Cardiac muscle cell (in vitro differentiated cells and primary cell): ENCODE results near the gene DEFB128. TPM values are rescaled to one million over a fixed set of nuclear protein-coding genes. Genes with fewer than 3 reads are reported as not detected.
A peak's percentile ranks its signal among the peaks of the same experiment; 100 is the strongest.
"Not testable (repeated sequence)": the region's sequence is repeated elsewhere in the genome, so short reads cannot be mapped to it uniquely, and the experiment has no call there.

Experiments used
- DNase-seq, 2 donors: peaks; one replicate each; pipeline versions ENCODE4 v3.0.0 to v3.0.0-alpha.2; 2010 to 2017; ENCODE audit warnings: low read depth in 1 of 2, low spot score in 1 of 2
- H3K27ac ChIP-seq: fragments of 200-600 bp; sonication (generic); 2 replicates; pipeline ENCODE4 v1.5.1; 2016
- H3K27me3 ChIP-seq: fragments of 200-600 bp; sonication (generic); 2 replicates; pipeline ENCODE4 v1.6.0; 2016; ENCODE audit warnings: control low read depth
- H3K36me3 ChIP-seq: fragments of 200-600 bp; sonication (generic); 2 replicates; pipeline ENCODE4 v1.5.1; 2016; ENCODE audit warnings: control low read depth
- H3K4me1 ChIP-seq: fragments of 200-600 bp; sonication (generic); 2 replicates; pipeline ENCODE4 v1.8.1; 2017; ENCODE audit warnings: low read depth, mild to moderate bottlenecking, mixed run types
- H3K4me3 ChIP-seq: fragments of 200-600 bp; sonication (generic); 2 replicates; pipeline ENCODE4 v1.5.1; 2016; ENCODE audit warnings: mild to moderate bottlenecking
- H3K9me3 ChIP-seq: fragments of 200-600 bp; sonication (generic); 2 replicates; pipeline ENCODE4 v1.5.1; 2017; ENCODE audit warnings: low read depth, mild to moderate bottlenecking, control low read depth
- CTCF ChIP-seq: IDR thresholded peaks from 2 replicates; pipeline ENCODE4 v1.5.1; 2012; ENCODE audit warnings: low read depth, mild to moderate bottlenecking, low read length
- polyA plus RNA-seq: library from polyadenylated mRNA; unstranded; fragments of >200 nt; fragmentation: Nextera tagmentation; extraction: Ambion mirVana; gene quantifications from 2 replicates; pipeline ENCODE4 v1.2.1, GENCODE V29; 2016
- total RNA-seq: library from RNA; depleted of rRNA; stranded (reverse); fragments of >200 nt; gene quantifications from 2 replicates; pipeline ENCODE4 v1.2.3, GENCODE V29; 2016

The DEFB128 gene
- total and polyA plus RNA-seq, 2 experiments from 2014 or later: not detected

- no peaks in the 10 kb centered on the region for H3K4me1 ChIP-seq
- H3K4me3 ChIP-seq: no peak overlapping the region
- H3K27me3 ChIP-seq: no peaks in the 10 kb centered on the region
- no peaks in the 10 kb centered on the region for H3K9me3 ChIP-seq
- DNase-seq: no peak
- no peaks in the 10 kb centered on the region for H3K36me3 ChIP-seq
- TF ChIP-seq CTCF: no peak
- H3K27ac ChIP-seq: no peak overlapping the region
These were observed 24.9 kb upstream of the DEFB128 start for GRCh38 chr20:214383-214782.

GRCh38 chr20:210809-211502 is 21.4 kb upstream of the DEFB128 start:
- no peak for DNase-seq
- H3K27me3 ChIP-seq: no peaks in the 10 kb centered on the region
- no peak overlapping the region for H3K27ac ChIP-seq
- no peak overlapping the region for H3K4me3 ChIP-seq
- no peaks in the 10 kb centered on the region for H3K4me1 ChIP-seq
- H3K9me3 ChIP-seq: no peaks in the 10 kb centered on the region
- no peaks in the 10 kb centered on the region for H3K36me3 ChIP-seq
- TF ChIP-seq CTCF: no peak

- DNase-seq: peak; percentile 37 to 81
These were observed 19.5 kb upstream of the DEFB128 start for GRCh38 chr20:208942-209566.

GRCh38 chr20:203630-204029 is 14.1 kb upstream of the DEFB128 start:
- H3K27ac ChIP-seq, H3K9me3 ChIP-seq, H3K27me3 ChIP-seq, H3K4me3 ChIP-seq, DNase-seq, H3K36me3 ChIP-seq, H3K4me1 ChIP-seq: not testable (repeated sequence)

More at GRCh38 chr20:208942-209566, 19.5 kb upstream of the DEFB128 start:
- Histone ChIP-seq H3K4me1 (no peaks in the 10 kb centered on the region), H3K36me3 (no peaks in the 10 kb centered on the region), H3K27ac (no peak overlapping the region), H3K4me3 (no peak overlapping the region), H3K9me3 (no peaks in the 10 kb centered on the region), H3K27me3 (no peaks in the 10 kb centered on the region)
- TF ChIP-seq CTCF: peak; percentile 68

GRCh38 chr20:199996-200395 is 10.5 kb upstream of the DEFB128 start:
- H3K36me3 ChIP-seq: no peaks in the 10 kb centered on the region
- no peak for DNase-seq
- no peaks in the 10 kb centered on the region for H3K4me1 ChIP-seq
- no peak overlapping the region for H3K27ac ChIP-seq
- no peak for TF ChIP-seq CTCF
- H3K27me3 ChIP-seq: no peaks in the 10 kb centered on the region
- H3K4me3 ChIP-seq: no peak overlapping the region
- H3K9me3 ChIP-seq: no peaks in the 10 kb centered on the region

- H3K4me1 ChIP-seq: no peaks in the 10 kb centered on the region
- no peak for DNase-seq
- H3K27me3 ChIP-seq: no peaks in the 10 kb centered on the region
- H3K27ac ChIP-seq: no peak overlapping the region
- no peaks in the 10 kb centered on the region for H3K36me3 ChIP-seq
- no peak for TF ChIP-seq CTCF
- H3K9me3 ChIP-seq: no peaks in the 10 kb centered on the region
- H3K4me3 ChIP-seq: no peak overlapping the region
These were observed 8.7 kb upstream of the DEFB128 start for GRCh38 chr20:198225-198624.
